Stomach (tissue), 4 donors: ENCODE results near the gene EIF1AY.

Experiments used
- POLR2AphosphoS5 ChIP-seq, 3 donors: sonication (generic); formaldehyde crosslinking; IDR thresholded peaks; one replicate each; pipeline ENCODE4 v1.6.1; 2016; ENCODE audit warnings: antibody characterized with exemption in 3 of 3
- TF ChIP-seq, protein P1 (sequence below), 7 experiments: fragments of 450-650 bp in 4 of 7; fragments of 200-600 bp in 3 of 7; sonication (generic) in 3 of 7; IDR thresholded peaks; one replicate each; pipeline ENCODE4 v1.5.1; 2016 to 2019; ENCODE audit warnings: antibody characterized with exemption in 7 of 7, control low read depth in 2 of 7, mild to moderate bottlenecking in 1 of 7

- TF ChIP-seq POLR2AphosphoS5 (IDR thresholded peaks at IDR 0.05), result no peak
- TF ChIP-seq, protein P1, sequence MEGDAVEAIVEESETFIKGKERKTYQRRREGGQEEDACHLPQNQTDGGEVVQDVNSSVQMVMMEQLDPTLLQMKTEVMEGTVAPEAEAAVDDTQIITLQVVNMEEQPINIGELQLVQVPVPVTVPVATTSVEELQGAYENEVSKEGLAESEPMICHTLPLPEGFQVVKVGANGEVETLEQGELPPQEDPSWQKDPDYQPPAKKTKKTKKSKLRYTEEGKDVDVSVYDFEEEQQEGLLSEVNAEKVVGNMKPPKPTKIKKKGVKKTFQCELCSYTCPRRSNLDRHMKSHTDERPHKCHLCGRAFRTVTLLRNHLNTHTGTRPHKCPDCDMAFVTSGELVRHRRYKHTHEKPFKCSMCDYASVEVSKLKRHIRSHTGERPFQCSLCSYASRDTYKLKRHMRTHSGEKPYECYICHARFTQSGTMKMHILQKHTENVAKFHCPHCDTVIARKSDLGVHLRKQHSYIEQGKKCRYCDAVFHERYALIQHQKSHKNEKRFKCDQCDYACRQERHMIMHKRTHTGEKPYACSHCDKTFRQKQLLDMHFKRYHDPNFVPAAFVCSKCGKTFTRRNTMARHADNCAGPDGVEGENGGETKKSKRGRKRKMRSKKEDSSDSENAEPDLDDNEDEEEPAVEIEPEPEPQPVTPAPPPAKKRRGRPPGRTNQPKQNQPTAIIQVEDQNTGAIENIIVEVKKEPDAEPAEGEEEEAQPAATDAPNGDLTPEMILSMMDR (IDR thresholded peaks at IDR 0.05), result no peak
Observed at GRCh38 chrY:20538186-20538585, 37.4 kb upstream of the EIF1AY start.
